Measurements from ENCODE around the gene CNTN1. TPM values are rescaled to one million over a fixed set of nuclear protein-coding genes. Genes with fewer than 3 reads are reported as not detected.

CNTN1 gene
- total RNA-seq, 1 experiment from 2014 or later, result 3.0 TPM

GRCh38 chr12:40898505-40898904, 206.3 kb downstream of the CNTN1 start:
- BruUV-seq (replicated peaks), result no TSS peak
- H2AFZ ChIP-seq (ENCODE audit: low read depth, low read length, poor library complexity, severe bottlenecking), result no peak overlapping the region
- H3K4me2 ChIP-seq (ENCODE audit: low read length), result no peak overlapping the region

More at GRCh38 chr12:40898505-40898904, 206.3 kb downstream of the CNTN1 start:
- POLR2A ChIA-PET, result no interaction called here
- Histone ChIP-seq H3K27me3 (ENCODE audit: insufficient read depth, low read length) (no peaks in the 10 kb centered on the region), H3K36me3 (ENCODE audit: control insufficient read depth in 1 of 2, insufficient read depth in 2 of 2, low read length in 2 of 2) (no peaks in the 10 kb centered on the region), H3K9me3 (ENCODE audit: control insufficient read depth in 1 of 2, insufficient read depth in 1 of 2, low read depth in 1 of 2, low read length in 2 of 2) (no peaks in the 10 kb centered on the region), H3K79me2 (ENCODE audit: insufficient read depth, low read length) (no peaks in the 10 kb centered on the region), H3K4me1 (ENCODE audit: control insufficient read depth in 1 of 2, insufficient read depth in 2 of 2, low read length in 2 of 2) (no peaks in the 10 kb centered on the region), H3K9ac (ENCODE audit: low read length) (no peak overlapping the region), H3K27ac (ENCODE audit: low read depth, low read length) (no peak overlapping the region), H4K20me1 (ENCODE audit: insufficient read depth) (no peaks in the 10 kb centered on the region), H3K4me3 (replicated peaks in 1 of 2; ENCODE audit: low read depth in 1 of 2, low read length in 2 of 2) (no peak overlapping the region), H3K9me2 (ENCODE audit: insufficient read depth) (no peaks in the 10 kb centered on the region)
- CTCF ChIA-PET, result no interaction called here
- TF ChIP-seq SRF (IDR thresholded peaks at IDR 0.05; ENCODE audit: low read depth) (no peak), CBX3 (IDR thresholded peaks at IDR 0.05; ENCODE audit: low read depth) (no peak), TCF7L2 (IDR thresholded peaks at IDR 0.05; ENCODE audit: borderline replicate concordance, extremely low read depth, insufficient read depth, insufficient read length) (no peak), SP1 (IDR thresholded peaks at IDR 0.05; ENCODE audit: low read depth) (no peak), ATF3 (IDR thresholded peaks at IDR 0.05) (no peak), EGR1 (IDR thresholded peaks at IDR 0.05; ENCODE audit: low read depth) (no peak), POLR2A (IDR thresholded peaks at IDR 0.05; ENCODE audit: borderline replicate concordance, extremely low read depth, insufficient read depth, insufficient read length) (no peak), JUND (IDR thresholded peaks at IDR 0.05) (no peak), ZFX (IDR thresholded peaks at IDR 0.05) (no peak), YY1 (IDR thresholded peaks at IDR 0.05; ENCODE audit: extremely low read depth, insufficient replicate concordance, low read depth, low read length) (no peak), REST (IDR thresholded peaks at IDR 0.05; ENCODE audit: low read depth) (no peak), ZNF274 (IDR thresholded peaks at IDR 0.05; ENCODE audit: low read depth, low read length) (no peak), EZH2phosphoT487 (IDR thresholded peaks at IDR 0.05; ENCODE audit: borderline replicate concordance) (no peak), ELF1 (IDR thresholded peaks at IDR 0.05; ENCODE audit: borderline replicate concordance, low read depth) (no peak)
- TF ChIP-seq, protein P1, sequence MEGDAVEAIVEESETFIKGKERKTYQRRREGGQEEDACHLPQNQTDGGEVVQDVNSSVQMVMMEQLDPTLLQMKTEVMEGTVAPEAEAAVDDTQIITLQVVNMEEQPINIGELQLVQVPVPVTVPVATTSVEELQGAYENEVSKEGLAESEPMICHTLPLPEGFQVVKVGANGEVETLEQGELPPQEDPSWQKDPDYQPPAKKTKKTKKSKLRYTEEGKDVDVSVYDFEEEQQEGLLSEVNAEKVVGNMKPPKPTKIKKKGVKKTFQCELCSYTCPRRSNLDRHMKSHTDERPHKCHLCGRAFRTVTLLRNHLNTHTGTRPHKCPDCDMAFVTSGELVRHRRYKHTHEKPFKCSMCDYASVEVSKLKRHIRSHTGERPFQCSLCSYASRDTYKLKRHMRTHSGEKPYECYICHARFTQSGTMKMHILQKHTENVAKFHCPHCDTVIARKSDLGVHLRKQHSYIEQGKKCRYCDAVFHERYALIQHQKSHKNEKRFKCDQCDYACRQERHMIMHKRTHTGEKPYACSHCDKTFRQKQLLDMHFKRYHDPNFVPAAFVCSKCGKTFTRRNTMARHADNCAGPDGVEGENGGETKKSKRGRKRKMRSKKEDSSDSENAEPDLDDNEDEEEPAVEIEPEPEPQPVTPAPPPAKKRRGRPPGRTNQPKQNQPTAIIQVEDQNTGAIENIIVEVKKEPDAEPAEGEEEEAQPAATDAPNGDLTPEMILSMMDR (IDR thresholded peaks at IDR 0.05 in 2 of 3, conservative IDR thresholded peaks at IDR 0.05 in 1 of 3; ENCODE audit: borderline replicate concordance in 1 of 3, insufficient read depth in 1 of 3, low read depth in 2 of 3, low read length in 2 of 3), result no peak
- RAD21 ChIA-PET (ENCODE audit: low non-redundant PET in 1 of 2, low total read pairs in 2 of 2, uncharacterized antibody in 2 of 2, unreplicated experiment in 2 of 2), result no interaction called here
- intact Hi-C loops (cut with micrococcal nuclease), result no loop called here
- no peak for ATAC-seq
- DNase-seq (ENCODE audit: low read depth, low spot score), result no peak

Measured in HCT116 (cell line).